ENCODE results near the gene STYXL1. TPM values are rescaled to one million over a fixed set of nuclear protein-coding genes. Genes with fewer than 3 reads are reported as not detected.

STYXL1 gene
- total RNA-seq, 2 donors from 2014 or later = 69.8 to 72.0 TPM

DNA sequence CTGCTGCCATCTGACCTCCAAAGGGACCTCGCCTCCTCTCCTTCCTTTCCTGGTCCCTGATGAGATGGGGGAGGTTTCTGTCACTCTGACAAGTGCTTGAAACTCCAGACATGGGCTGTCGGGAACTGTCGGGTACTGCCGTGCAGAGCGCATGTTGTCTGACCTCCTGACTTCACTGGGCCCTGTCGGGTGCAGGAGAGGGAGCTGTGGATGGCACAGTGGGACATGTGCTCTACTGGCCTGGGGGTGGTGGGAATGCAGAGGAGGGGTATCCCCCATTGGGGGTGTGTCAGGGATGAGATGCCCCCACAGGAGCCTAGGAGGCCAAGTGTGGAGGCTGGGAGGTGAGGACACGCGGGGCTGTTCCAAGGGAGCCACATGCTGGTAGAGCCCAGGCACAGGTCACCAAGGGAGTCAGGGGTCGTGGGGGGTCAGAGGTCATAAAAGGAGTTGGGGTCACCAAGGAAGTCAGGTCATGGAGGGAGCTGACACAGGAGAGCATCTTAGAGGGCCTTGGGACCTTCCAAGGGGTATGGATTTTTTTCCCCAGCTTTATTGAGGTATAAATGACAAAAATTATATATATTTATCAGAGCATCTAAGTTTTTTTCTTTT lies 84.3 kb downstream of the STYXL1 start:
- no peaks in the 10 kb centered on the region for H3K9me3 ChIP-seq (ENCODE audit: control insufficient read depth, low read length)
- H3K27ac Mint-ChIP-seq = no peak overlapping the region

DNA sequence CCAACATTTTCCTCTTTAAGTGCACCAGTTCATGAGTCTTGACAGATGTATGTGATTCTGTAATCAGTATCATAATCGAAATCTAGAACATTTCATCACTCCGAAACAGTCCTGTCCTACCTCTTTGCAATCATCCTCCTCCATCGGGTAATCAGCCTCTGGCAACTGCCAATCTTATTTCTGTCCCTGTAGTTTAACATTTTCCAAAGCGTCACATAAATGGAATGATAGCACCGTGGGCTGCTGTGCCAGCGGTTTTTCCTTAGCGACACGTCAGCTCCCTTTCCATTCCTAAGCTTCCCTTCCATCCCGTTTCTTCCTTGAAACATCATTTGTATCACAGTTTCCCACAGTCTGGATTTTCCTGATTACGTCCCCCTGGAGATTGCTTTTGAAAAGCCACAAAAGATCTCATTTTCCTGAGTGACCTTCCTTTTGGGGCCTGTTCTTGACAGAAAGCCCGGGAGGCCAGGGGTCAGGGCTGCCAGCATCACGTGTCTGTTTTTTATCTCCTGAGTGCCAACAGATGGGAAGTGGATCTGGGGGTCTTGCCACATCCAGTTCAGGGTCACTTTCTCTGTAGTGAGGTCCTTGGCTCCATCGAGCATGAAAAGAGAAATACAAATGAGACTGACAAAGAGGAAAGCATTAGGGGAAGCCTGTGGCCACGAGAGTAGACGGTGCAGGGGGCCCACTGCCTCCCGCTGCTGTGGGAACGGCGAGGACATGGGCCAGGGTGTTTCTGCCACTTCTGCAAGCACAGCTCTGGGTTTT lies 85.0 kb downstream of the STYXL1 start:
- no peak overlapping the region for H3K4me3 ChIP-seq (ENCODE audit: low read length)
- no peaks in the 10 kb centered on the region for H3K27me3 Mint-ChIP-seq (ENCODE audit: insufficient read depth)
- H3K27ac ChIP-seq (ENCODE audit: low read depth, low read length) = peak overlapping the region; percentile 91
- TF ChIP-seq, protein P1, sequence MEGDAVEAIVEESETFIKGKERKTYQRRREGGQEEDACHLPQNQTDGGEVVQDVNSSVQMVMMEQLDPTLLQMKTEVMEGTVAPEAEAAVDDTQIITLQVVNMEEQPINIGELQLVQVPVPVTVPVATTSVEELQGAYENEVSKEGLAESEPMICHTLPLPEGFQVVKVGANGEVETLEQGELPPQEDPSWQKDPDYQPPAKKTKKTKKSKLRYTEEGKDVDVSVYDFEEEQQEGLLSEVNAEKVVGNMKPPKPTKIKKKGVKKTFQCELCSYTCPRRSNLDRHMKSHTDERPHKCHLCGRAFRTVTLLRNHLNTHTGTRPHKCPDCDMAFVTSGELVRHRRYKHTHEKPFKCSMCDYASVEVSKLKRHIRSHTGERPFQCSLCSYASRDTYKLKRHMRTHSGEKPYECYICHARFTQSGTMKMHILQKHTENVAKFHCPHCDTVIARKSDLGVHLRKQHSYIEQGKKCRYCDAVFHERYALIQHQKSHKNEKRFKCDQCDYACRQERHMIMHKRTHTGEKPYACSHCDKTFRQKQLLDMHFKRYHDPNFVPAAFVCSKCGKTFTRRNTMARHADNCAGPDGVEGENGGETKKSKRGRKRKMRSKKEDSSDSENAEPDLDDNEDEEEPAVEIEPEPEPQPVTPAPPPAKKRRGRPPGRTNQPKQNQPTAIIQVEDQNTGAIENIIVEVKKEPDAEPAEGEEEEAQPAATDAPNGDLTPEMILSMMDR (conservative IDR thresholded peaks at IDR 0.05) = no peak
- H3K4me1 ChIP-seq (ENCODE audit: control insufficient read depth, insufficient read depth, low read length) = no peaks in the 10 kb centered on the region
- no peaks in the 10 kb centered on the region for H3K9me3 Mint-ChIP-seq
- H3K9me3 ChIP-seq (ENCODE audit: control insufficient read depth, low read length) = no peaks in the 10 kb centered on the region
- no peak overlapping the region for H3K9ac ChIP-seq (ENCODE audit: extremely low read depth, low read length, poor library complexity, severe bottlenecking)
- DNase-seq = no peak
- H3K27me3 ChIP-seq (ENCODE audit: control insufficient read depth, insufficient read depth, low read length, poor library complexity, severe bottlenecking) = no peaks in the 10 kb centered on the region
- 67 to 91% methylated on average over 18 of the region's 18 CpGs for WGBS, 2 experiments (ENCODE audit: insufficient coverage in 1 of 2, insufficient read length in 1 of 2)
- H3K36me3 ChIP-seq (ENCODE audit: control insufficient read depth, insufficient read depth, low read length) = peaks cover 40% of the 10 kb centered on the region
- peak overlapping the region; percentile 31 for H3K27ac Mint-ChIP-seq
- H3K4me3 Mint-ChIP-seq = no peak overlapping the region
- no peaks in the 10 kb centered on the region for H3K4me1 Mint-ChIP-seq
- H3K36me3 Mint-ChIP-seq (ENCODE audit: low read depth) = peaks cover 33% of the 10 kb centered on the region

More for the DNA sequence above, 84.3 kb downstream of the STYXL1 start:
- no peaks in the 10 kb centered on the region for H3K4me1 Mint-ChIP-seq
- TF ChIP-seq, protein P1 (conservative IDR thresholded peaks at IDR 0.05) = no peak
- peaks cover 26% of the 10 kb centered on the region for H3K36me3 Mint-ChIP-seq (ENCODE audit: low read depth)
- no peak overlapping the region for H3K4me3 Mint-ChIP-seq
- whole genome bisulfite sequencing, 2 experiments (ENCODE audit: insufficient coverage in 1 of 2, insufficient read length in 1 of 2) = 89 to 93% methylated on average over 2 to 9 of the region's 9 CpGs
- DNase-seq = no peak
- no peak overlapping the region for H3K9ac ChIP-seq (ENCODE audit: extremely low read depth, low read length, poor library complexity, severe bottlenecking)
- H3K4me1 ChIP-seq (ENCODE audit: control insufficient read depth, insufficient read depth, low read length) = no peaks in the 10 kb centered on the region
- H3K36me3 ChIP-seq (ENCODE audit: control insufficient read depth, insufficient read depth, low read length) = peaks cover 36% of the 10 kb centered on the region
- peak overlapping the region; percentile 91 for H3K27ac ChIP-seq (ENCODE audit: low read depth, low read length)
- no peak overlapping the region for H3K4me3 ChIP-seq (ENCODE audit: low read length)
- H3K27me3 Mint-ChIP-seq (ENCODE audit: insufficient read depth) = no peaks in the 10 kb centered on the region
- H3K27me3 ChIP-seq (ENCODE audit: control insufficient read depth, insufficient read depth, low read length, poor library complexity, severe bottlenecking) = no peaks in the 10 kb centered on the region
- H3K9me3 Mint-ChIP-seq = no peaks in the 10 kb centered on the region

DNA sequence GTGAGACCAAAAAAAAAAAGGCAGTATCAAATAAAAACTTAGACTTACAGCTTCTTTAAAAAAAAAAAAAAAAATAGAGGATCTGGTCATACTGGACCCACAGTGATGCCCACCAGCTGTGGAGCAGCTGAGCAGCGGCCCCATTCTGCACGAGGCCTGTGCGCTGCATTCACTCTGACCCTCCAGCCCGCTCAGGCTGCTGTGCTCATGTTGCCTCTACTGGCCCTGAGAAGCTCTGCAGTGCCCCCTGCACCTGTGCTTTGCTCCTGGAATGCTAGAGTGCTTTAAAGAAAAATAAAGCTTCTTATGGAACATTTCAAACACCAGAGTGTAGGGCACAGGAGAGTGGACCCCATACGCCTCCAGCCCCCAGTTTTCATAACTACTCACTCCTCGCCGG lies 86.6 kb downstream of the STYXL1 start:
- Mint-ChIP-seq H3K9me3 (no peaks in the 10 kb centered on the region), H3K4me3 (no peak overlapping the region), H3K36me3 (ENCODE audit: low read depth) (peaks cover 45% of the 10 kb centered on the region), H3K27me3 (ENCODE audit: insufficient read depth) (no peaks in the 10 kb centered on the region), H3K27ac (no peak overlapping the region), H3K4me1 (peaks cover 11% of the 10 kb centered on the region)
- TF ChIP-seq, protein P1 (conservative IDR thresholded peaks at IDR 0.05) = peak; percentile 66
- Histone ChIP-seq H3K4me1 (ENCODE audit: control insufficient read depth, insufficient read depth, low read length) (no peaks in the 10 kb centered on the region), H3K9ac (ENCODE audit: extremely low read depth, low read length, poor library complexity, severe bottlenecking) (no peak overlapping the region), H3K27ac (ENCODE audit: low read depth, low read length) (no peak overlapping the region), H3K27me3 (ENCODE audit: control insufficient read depth, insufficient read depth, low read length, poor library complexity, severe bottlenecking) (no peaks in the 10 kb centered on the region), H3K4me3 (ENCODE audit: low read length) (no peak overlapping the region), H3K9me3 (ENCODE audit: control insufficient read depth, low read length) (no peaks in the 10 kb centered on the region), H3K36me3 (ENCODE audit: control insufficient read depth, insufficient read depth, low read length) (peaks cover 46% of the 10 kb centered on the region)
- WGBS, 2 experiments (ENCODE audit: insufficient coverage in 1 of 2, insufficient read length in 1 of 2) = 92 to 94% methylated on average over 7 of the region's 7 CpGs
- no peak for DNase-seq
